Activated CD8-positive, alpha-beta memory T cell treated with anti-CD3 and anti-CD28 coated beads, Interleukin-2, amount 50 U/mL, for 1 hour (primary cell): ENCODE data around the gene PM20D2.
"Not testable (repeated sequence)": the region's sequence is repeated elsewhere in the genome, so short reads cannot be mapped to it uniquely, and the experiment has no call there.

ENCODE experiments used
- DNase-seq: peaks from one replicate; pipeline ENCODE4 v3.0.0-alpha.2; 2020; ENCODE audit errors: extremely low read depth

The PM20D2 gene, protein sequence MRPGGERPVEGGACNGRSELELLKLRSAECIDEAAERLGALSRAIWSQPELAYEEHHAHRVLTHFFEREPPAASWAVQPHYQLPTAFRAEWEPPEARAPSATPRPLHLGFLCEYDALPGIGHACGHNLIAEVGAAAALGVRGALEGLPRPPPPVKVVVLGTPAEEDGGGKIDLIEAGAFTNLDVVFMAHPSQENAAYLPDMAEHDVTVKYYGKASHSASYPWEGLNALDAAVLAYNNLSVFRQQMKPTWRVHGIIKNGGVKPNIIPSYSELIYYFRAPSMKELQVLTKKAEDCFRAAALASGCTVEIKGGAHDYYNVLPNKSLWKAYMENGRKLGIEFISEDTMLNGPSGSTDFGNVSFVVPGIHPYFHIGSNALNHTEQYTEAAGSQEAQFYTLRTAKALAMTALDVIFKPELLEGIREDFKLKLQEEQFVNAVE

DNA sequence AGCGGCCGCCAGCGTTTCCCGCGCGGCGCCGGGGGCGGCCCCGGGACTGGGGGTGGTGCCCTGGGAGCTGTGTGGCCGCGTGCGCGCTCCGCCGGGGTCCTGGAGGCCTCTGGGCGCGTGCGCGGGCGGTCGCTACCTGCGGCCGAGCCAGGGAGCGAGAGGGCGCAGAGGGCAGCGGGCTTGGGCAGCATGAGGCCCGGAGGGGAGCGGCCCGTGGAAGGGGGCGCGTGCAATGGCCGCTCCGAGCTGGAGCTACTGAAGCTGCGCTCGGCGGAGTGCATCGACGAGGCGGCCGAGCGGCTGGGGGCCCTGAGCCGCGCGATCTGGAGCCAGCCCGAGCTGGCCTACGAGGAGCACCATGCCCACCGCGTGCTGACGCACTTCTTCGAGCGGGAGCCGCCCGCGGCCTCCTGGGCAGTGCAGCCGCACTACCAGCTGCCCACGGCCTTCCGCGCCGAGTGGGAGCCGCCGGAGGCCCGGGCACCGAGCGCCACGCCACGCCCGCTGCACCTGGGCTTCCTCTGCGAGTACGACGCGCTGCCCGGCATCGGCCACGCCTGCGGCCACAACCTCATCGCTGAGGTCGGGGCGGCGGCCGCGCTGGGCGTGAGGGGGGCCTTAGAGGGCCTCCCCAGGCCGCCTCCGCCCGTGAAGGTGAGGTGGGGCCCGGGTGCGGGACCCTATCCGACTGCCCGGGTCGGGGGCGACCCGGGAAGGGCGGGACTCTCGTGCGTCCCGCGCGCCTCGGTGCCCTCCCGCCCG lies at the start of gene PM20D2:
Gene PM20D2 (plus strand): TSS at position 100 of the 762 bp plus-strand sequence. CDS start 90 bp downstream, at position 190.
- DNase-seq = peak; percentile 20

DNA sequence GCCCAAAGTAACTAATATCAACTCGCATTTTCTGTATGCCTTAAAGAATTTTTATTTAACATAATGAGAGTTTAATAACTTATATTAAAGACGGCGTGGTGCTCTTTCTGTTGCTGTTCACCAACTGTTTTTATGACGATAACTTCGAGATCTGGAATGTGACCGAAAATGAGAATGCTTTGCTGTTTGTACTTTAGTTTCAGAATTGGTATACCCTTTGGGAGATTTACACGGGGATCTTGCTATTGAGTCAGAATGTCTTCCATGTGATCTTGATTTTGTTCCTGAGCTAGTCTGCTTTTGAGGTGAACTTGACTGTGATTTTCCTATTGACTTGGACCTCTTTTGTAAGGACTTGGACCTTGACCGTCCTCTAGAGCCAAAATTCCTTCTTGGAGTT lies 47.4 kb upstream of the PM20D2 start:
- DNase-seq = no peak

DNA sequence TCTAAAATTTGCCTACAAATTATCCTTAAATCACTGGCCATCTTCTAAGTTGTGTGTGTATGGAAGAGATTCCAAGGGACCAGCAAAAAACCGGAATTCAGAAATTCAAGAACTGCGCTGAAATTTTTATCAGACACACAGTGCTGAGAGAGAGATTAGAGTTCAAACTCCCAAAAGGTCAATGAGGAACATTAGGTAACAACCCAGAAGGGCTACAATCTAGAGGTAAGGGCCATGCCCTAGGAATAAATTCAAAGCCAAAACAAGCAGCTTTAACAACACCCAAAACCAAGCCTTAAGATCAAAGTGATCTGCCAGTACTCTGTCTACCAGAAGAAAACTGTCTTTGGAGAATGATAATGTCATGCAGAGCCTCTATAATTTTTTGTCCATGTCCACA lies 45.7 kb upstream of the PM20D2 start:
- DNase-seq = no peak

DNA sequence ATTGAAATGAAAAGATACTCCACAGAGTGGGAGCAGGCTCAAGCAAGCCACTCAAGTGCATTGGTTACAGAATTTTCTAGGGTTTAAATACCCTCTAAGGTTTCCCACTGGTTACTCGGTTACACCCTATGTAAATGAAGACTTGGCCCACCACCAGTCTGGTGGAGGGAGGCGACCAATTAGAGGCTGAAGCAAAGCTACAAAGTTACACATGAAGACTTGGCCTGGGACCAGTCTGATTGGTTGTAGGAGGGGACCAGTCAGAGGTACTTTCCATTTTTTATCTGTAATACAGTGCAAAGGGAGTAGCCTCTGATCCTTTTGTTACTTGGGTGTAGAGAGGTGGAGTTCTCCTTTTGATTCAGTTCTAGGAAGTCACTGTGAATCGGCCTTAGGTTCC lies 35.6 kb upstream of the PM20D2 start:
- no peak for DNase-seq

DNA sequence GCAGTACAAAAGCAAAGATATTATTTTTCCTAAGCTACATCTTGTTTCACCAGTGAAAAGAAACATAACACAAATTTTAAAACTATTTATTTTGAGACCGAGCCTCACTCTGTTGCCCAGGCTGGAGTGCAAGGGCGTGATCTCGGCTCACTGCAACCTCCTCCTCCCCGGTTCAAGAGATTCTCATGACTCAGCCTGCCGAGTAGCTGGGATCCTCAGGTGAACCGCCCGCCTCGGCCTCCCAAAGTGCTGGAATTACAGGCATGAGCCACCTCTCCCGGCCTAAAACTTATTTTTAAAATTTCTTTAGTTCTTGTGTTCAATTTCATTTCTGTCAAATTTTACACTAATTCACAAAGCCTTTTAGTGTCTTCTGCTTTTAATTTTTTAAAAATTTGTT lies 33.9 kb upstream of the PM20D2 start:
- DNase-seq = no peak

DNA sequence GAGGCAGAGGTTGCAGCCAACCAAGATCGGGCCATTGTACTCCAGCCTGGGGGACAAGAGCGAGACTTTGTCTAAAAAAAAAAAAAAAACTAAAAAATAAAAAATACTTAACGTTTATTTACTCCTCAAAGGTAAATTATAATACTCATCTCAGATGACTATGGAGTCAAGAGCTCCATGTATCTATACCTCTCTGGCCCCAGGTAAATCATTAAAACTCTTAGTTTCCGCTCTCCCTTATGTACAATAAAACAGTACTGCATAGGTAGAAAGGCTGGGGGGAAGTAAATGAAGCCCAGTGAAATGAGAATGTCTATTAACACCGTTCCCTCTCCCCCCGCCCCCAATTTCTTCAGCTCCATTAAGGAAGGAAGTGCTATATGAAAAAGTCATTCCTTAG lies 29.2 kb upstream of the PM20D2 start:
- no peak for DNase-seq

DNA sequence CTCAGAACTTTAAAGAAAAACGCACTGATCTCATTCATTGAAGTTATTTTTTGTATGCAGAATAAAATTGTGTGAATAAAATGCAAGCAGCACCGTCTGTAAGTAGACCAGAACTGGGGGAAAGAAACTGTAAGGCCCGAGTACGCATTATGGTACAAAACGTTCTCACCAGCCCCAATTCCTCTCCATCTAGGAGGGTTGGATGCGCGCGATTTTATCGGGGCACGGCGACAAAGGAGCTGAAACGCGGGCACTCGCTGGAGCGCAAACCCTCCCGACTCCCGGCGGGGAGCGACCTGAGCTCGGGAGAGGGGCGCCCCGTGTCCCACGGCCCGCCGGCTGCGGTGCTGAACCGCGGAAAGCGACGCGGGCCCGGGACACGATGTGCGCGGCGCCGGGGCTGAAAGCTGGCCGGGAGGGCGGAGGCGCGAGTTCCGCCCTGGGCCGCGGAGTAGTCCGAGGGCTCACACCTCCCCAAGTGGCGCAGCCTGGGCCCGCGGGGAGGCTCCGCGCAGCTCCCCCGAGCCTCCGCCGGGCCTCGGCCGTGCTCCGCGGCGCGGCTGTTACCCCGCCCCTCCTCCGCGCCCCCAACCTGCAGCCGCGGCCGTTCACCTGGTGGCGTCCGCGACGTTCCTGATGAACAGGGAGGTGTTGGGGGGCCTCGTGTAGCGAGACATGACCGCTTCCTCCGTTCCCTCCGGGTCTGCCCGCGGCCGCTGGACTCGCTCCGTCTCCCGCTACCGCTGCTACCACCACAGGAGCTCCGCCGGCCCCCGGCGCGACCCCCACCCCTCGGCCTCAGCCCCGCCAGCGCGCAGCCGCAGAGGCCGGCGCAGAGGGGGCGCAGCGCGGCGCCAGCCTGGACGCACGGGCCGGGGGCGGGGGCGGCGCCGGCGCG lies 28.4 kb upstream of the PM20D2 start, which contains the start of gene SRSF12:
Gene SRSF12 (minus strand): TSS at position 861 of the 898 bp plus-strand sequence. CDS start 184 bp downstream, at position 677.
- DNase-seq = no peak

DNA sequence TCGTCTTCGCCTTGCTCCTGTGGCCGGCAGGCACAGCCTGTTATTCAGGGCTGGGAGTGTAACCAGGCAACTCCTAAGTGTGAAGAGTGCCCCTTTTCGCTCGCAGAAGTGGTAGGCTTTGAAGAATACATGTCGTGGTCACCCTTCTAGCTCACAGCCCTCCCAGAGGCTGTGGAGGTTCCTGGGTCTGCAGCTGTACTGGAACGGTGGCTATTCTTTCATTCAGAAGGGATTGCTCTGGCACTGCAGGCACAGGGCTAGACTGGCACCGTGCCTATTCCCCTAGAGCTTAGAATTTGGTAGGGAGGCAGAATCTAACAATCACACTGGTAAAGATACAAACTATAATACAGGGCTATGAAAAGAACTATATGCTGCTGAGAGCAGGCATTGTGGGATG lies 26.9 kb upstream of the PM20D2 start:
- no peak for DNase-seq

DNA sequence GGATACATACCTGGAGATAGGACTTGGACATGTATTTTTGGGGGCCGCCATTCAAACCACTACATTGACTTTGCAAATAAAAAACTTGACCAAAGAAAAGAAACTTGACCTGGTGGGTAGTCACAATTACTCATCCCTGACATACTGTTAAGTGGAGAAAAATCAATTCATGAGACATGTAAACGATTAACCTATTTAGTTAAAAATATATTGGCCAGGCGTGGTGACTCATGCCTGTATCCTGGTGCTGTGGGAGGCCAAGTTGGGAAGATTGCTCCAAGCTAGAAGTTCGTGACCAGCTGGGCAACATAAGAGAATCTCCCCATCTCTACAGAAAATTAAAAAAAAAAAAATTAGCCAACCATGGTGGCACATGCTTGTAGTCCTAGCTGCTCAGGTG lies 25.5 kb upstream of the PM20D2 start:
- no peak for DNase-seq

DNA sequence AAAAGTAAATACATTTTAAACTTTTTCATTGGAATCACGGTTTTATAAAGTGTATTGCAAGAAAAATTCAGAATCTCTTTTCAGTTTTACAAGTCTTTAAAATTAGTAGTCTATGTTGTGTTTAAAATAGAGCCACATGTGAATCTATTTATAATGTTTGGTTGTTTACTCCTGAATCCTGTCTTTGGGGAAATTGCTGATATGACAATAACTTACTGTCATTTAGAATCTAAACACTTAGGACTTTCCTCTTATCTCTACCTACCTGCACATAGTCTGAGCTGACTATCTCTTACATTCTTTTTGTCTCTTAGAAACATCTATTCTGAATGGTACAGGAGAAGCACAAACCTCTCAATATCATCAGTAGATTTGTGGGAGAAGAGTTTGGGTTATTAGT lies 23.9 kb upstream of the PM20D2 start:
- no peak for DNase-seq

DNA sequence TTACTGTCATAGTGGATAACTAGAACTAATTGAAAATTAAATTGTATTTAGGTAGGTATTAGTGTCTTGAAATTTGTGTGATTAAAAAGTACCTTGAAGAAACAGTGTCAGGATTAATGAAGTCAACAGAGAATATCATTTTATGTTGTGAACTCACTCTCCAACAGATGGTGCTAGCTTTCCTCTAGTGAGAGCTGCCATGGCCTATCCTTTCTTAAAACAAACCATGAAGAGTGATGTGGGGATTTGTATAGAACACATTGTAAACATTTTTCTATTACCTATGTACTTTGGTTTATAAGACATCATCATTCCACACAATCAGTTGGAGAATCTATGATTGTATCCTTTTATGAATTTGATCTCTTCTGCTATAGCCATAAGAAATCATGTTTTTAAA lies 23.2 kb upstream of the PM20D2 start:
- DNase-seq = no peak

DNA sequence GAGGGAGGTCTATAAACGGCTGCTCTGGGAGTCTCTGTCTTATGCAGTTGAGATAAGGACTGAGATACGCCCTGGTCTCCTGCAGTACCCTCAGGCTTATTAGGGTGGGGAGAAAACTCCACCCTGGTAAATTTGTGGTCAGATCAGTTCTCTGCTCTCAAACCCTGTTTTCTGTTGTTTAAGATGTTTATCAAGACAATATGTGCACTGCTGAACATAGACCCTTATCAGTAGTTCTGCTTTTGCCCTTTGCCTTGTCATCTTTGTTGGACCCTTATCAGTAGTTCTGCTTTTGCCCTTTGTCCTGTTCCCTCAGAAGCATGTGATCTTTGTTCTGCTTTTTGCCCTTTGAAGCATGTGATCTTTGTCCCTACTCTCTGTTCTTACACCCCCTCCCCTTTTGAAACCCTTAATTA lies 17.6 kb upstream of the PM20D2 start:
- DNase-seq = not testable (repeated sequence)

DNA sequence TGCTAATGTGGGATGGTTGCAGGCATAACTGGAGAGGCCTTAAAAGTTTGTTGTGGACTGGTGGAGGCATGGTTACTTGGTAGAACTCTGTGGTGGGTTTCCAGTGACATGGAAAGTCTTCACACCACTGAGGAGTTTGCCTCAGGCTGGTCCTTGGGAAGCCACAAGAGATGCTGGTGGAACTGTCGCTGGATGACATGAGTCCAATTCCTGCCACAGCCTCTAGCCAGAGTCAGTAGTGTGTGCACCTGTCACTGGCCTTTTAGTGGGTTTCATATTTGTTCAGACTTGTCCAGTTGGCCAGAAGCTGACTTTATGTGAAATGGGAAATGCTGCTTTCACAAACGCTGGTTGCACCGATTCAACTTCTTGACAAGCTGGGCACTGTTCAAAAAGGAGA lies 14.3 kb upstream of the PM20D2 start:
- DNase-seq = no peak

DNA sequence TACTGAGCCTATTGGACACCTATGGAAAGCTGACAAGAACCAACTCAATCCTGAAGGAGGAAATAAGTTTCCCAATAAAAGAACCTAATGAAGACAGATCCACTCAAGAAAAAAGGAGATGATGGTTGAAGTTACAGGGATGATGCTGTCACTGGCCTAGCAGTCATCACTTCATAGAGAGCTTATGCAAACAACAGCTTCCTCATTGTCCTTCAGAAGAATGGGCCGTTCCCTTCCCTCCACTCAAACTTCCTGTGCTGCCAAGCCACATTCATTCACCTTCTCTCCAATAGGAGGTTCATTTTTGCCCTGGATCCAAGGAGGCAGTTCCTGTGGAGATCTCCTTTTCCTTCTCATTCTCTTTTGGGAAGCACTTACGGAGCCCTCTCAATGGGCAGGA lies 13.8 kb upstream of the PM20D2 start:
- no peak for DNase-seq

DNA sequence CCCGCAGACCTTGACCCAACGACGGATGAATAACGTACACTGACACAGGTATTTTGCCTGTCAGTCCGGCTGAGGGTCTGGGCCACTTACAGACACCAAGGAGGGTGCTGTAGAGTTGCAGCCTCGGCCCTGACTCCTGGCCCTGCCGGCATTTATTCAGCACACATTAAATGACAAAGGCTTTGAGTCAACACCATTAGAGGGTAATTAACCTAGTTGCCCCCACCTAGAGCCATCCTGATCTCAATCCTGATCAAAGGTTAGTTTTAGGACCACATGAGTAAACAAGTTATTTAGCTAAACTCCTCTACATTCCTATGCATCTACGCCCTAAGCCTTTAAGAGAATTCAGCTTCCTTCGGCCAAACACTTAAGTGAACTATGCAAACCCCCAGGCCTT lies 11.9 kb upstream of the PM20D2 start:
- no peak for DNase-seq

DNA sequence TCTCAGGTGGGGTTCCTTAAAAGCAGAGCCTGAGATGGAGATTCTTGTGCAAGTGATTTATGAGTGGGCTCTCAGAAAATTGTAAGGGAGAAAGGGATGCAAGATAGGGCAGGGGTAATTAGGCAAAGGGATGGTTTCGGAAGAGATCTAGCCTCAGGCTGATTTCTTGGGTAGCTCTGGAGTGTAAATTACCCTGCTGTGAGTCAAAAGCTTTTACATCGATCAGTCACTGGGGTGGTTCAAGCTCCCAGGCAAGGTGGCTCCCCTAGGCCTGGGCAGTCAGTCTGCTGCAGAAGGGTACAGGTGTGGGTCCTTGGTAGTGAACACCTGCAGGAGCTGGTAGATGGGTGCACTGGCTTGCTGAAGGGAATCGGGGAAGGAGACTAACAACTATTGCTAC lies 11.1 kb upstream of the PM20D2 start:
- no peak for DNase-seq

DNA sequence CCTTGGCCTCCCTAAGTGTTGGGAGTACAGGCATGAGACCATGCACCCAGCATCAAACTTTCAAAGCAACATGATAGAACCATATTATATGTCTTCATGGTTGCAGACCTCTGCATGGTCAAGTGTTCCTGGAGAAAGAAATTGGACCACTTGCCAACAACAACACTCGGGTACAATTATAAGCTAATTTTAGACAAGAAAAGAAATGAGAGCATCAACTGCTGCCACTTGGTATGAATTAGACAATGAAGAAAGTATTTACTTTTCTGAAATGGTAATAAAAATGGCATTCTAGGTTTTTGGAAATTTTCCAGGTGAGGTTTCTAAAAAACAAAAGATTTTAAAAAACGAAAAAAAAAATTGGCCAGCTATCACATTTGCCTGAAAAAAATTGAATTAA lies 7.7 kb upstream of the PM20D2 start:
- DNase-seq = no peak

DNA sequence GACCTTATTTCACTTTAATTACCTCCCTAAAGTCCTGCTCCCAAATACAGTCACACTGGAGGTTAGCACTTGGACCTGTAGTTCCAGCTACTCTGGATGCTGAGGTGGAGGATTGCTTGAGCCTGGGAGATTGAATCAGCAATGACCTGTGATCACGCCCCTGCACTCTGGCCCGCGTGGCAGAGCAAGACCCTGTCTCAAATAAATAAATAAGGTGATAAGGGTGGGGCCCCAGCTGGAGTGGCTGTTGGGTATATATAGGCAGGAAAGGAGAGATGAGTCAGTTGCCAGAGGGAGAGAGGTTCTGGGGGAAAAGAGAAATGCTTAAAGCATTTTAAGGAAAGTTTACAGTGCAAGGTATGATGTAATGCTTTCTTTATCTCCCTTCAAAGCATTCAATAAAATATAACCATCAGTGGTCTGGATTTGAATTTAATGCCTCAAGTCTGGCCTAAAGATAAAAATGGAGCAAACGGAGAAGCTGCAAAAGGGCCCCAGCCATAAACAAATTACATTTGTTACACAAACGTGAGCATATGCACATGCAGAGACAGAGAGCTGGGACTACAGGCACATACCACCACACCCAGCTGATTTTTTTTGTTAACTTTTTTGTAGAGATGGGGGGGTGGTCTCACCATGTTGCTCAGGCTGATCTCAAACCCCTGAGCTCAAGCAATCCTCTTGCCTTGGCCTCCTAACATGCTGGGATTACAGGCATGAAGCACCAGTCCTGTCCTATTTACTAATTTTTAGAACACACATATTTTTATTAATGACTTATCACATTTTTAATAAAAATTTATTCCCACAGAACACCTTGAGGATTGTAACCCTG lies 6.1 kb upstream of the PM20D2 start:
- no peak for DNase-seq

DNA sequence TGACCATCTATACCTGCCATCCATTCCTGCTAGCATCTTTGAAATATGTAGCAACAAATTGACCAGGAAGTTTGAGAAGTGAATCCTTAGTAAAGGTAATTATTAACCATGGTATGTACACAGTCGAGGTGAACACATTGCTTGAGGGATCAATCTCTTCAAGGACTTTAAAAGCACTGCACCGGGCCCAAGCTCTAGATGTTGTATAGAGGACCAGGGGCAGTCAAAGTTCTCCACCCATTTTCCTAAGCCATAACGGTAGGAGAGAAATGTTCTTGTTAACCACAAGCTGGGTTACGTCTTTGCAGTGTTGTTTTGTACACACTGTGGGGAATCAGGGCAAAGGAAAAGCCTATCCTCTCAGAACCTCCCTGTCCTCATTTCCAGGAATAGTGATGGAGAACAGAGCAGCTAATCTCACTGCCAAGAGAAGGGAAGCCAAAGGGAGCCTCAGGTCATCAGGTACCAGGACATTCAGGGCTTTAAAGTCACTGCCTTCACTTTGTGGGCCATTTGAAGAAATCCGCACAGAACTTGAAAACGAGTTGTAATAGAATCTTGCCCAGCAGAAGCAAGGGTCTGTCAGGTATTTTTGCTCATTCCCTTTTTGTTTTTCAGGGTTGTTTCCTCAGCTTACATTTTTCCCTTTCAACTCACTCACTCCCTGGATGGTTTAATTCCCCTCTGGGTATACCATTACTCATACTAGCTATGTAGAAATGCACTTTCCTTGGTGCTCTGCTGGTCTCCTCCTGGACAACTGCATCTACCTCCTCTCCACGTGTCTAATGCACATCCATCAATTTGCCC lies 5.3 kb upstream of the PM20D2 start:
- no peak for DNase-seq

DNA sequence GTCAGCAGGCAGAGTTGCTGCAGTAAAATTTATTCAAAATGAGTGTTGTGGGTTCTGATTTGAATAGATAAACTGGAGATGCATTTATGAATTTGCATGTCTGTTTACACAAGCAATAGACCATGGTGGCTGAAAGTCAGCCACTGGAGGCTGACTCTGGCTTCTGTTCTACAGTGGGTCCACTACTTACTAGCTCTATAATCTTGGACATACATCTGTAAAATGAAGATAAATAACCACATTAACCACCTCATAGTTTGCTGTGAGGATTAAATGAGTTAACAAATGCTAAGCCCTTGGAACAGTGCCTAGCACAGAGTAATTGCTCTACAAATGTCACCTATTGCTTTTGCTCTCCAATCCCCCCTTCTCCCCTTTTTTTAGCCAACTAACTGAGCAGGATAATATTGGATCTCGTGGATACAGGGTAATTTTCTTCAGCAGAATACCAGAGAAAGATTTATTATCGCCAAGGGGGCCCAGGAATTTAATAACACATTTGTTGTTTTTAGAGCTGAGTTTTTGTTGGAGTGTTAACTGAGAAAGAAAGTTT lies 1.4 kb upstream of the PM20D2 start:
- no peak for DNase-seq
